ENCODE measurements around the gene USH2A.

DNA sequence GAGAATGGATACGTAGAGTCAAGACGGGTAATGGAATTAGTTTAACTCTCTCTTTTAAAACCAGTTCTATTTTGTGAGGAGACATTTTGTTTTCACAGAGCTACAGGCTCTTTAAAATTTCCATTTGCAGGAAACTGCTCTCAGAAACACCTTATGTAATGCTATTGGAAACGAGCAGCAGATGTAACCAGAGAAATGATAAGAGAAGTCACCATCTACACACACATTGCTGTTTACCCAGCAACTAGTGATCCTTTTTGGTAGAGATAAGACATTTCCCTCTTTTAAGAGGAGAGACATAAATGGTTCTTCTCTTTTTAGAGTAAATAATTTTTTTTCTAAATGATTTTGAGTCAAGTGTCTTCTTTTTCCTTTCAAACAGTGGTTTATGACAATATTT, 775.5 kb downstream of the USH2A start:
- TF ChIP-seq, protein P1, sequence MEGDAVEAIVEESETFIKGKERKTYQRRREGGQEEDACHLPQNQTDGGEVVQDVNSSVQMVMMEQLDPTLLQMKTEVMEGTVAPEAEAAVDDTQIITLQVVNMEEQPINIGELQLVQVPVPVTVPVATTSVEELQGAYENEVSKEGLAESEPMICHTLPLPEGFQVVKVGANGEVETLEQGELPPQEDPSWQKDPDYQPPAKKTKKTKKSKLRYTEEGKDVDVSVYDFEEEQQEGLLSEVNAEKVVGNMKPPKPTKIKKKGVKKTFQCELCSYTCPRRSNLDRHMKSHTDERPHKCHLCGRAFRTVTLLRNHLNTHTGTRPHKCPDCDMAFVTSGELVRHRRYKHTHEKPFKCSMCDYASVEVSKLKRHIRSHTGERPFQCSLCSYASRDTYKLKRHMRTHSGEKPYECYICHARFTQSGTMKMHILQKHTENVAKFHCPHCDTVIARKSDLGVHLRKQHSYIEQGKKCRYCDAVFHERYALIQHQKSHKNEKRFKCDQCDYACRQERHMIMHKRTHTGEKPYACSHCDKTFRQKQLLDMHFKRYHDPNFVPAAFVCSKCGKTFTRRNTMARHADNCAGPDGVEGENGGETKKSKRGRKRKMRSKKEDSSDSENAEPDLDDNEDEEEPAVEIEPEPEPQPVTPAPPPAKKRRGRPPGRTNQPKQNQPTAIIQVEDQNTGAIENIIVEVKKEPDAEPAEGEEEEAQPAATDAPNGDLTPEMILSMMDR (IDR thresholded peaks at IDR 0.05) = no peak
- TF ChIP-seq POLR2A (IDR thresholded peaks at IDR 0.05) = no peak
